ENCODE measurements around the gene RALGPS2. TPM values are rescaled to one million over a fixed set of nuclear protein-coding genes. Genes with fewer than 3 reads are reported as not detected.

The RALGPS2 gene
- total and polyA plus RNA-seq, 9 donors, result 23.1 to 40.1 (median 35.2) TPM

- H3K9me3 ChIP-seq (replicated peaks; ENCODE audit: control insufficient read depth, low read depth, low read length), result peaks cover 11% of the 10 kb centered on the region
- no peak for DNase-seq
- no peak overlapping the region for H3K27ac ChIP-seq (ENCODE audit: low read length)
- no CpG with 5 or more reads among the region's 8 CpGs for WGBS (ENCODE audit: insufficient coverage)
- no peaks in the 10 kb centered on the region for H3K36me3 ChIP-seq (ENCODE audit: control insufficient read depth, insufficient read depth, low read length)
- no peaks in the 10 kb centered on the region for H3K27me3 ChIP-seq (ENCODE audit: control insufficient read depth, insufficient read depth, low read length)
- H3K4me3 ChIP-seq (ENCODE audit: low read length), result no peak overlapping the region
- peaks cover 15% of the 10 kb centered on the region for H3K4me1 ChIP-seq (ENCODE audit: control insufficient read depth, insufficient read depth, low read length)
Measured at GRCh38 chr1:178964469-178965330, 239.7 kb downstream of the RALGPS2 start.

- H3K9me3 ChIP-seq (replicated peaks; ENCODE audit: control insufficient read depth, low read depth, low read length), result peaks cover 11% of the 10 kb centered on the region
- no peak for DNase-seq
- no peaks in the 10 kb centered on the region for H3K36me3 ChIP-seq (ENCODE audit: control insufficient read depth, insufficient read depth, low read length)
- no peaks in the 10 kb centered on the region for H3K27me3 ChIP-seq (ENCODE audit: control insufficient read depth, insufficient read depth, low read length)
- no peak overlapping the region for H3K4me3 ChIP-seq (ENCODE audit: low read length)
- H3K4me1 ChIP-seq (ENCODE audit: control insufficient read depth, insufficient read depth, low read length), result peaks cover 8% of the 10 kb centered on the region
- H3K27ac ChIP-seq (ENCODE audit: low read length), result no peak overlapping the region
Measured at GRCh38 chr1:178966312-178966711, 241.3 kb downstream of the RALGPS2 start.

- H3K4me1 ChIP-seq (ENCODE audit: control insufficient read depth, insufficient read depth, low read length), result peaks cover 18% of the 10 kb centered on the region
- 91% methylated on average over 6 of the region's 9 CpGs for WGBS (ENCODE audit: insufficient coverage)
- H3K36me3 ChIP-seq (ENCODE audit: control insufficient read depth, insufficient read depth, low read length), result no peaks in the 10 kb centered on the region
Measured at GRCh38 chr1:178969226-178969987, 244.4 kb downstream of the RALGPS2 start.

GRCh38 chr1:178970184-178970583, 245.1 kb downstream of the RALGPS2 start:
- Histone ChIP-seq H3K27ac (ENCODE audit: low read length) (no peak overlapping the region), H3K4me3 (ENCODE audit: low read length) (no peak overlapping the region), H3K9me3 (replicated peaks; ENCODE audit: control insufficient read depth, low read depth, low read length) (peaks cover 5% of the 10 kb centered on the region), H3K4me1 (ENCODE audit: control insufficient read depth, insufficient read depth, low read length) (peaks cover 18% of the 10 kb centered on the region), H3K36me3 (ENCODE audit: control insufficient read depth, insufficient read depth, low read length) (no peaks in the 10 kb centered on the region), H3K27me3 (ENCODE audit: control insufficient read depth, insufficient read depth, low read length) (no peaks in the 10 kb centered on the region)
- no peak for DNase-seq
- WGBS (ENCODE audit: insufficient coverage), result 76% methylated on average over 5 of the region's 5 CpGs

More at GRCh38 chr1:178969226-178969987, 244.4 kb downstream of the RALGPS2 start:
- DNase-seq, result no peak
- Histone ChIP-seq H3K27ac (ENCODE audit: low read length) (no peak overlapping the region), H3K27me3 (ENCODE audit: control insufficient read depth, insufficient read depth, low read length) (no peaks in the 10 kb centered on the region), H3K4me3 (ENCODE audit: low read length) (no peak overlapping the region), H3K9me3 (replicated peaks; ENCODE audit: control insufficient read depth, low read depth, low read length) (peaks cover 10% of the 10 kb centered on the region)

Other genes with a start within 250 kb of the RALGPS2 start
- gene CLEC20A, start 228.3 kb upstream of the RALGPS2 start, total RNA-seq, result 0.04 TPM
- under 1 TPM in 1 of 8 donors, not detected in 7; 0.16 TPM for gene CLEC20A, start 228.3 kb upstream of the RALGPS2 start, polyA plus RNA-seq (ENCODE audit: insufficient read depth in 1 of 8, insufficient read length in 8 of 8, low replicate concordance in 1 of 8)
- not detected for gene TEX35, start 212.1 kb upstream of the RALGPS2 start, total RNA-seq
- under 1 TPM in 2 of 8 donors, not detected in 6; 0.13 to 0.18 TPM for gene TEX35, start 212.1 kb upstream of the RALGPS2 start, polyA plus RNA-seq (ENCODE audit: insufficient read depth in 1 of 8, insufficient read length in 8 of 8, low replicate concordance in 1 of 8)
- gene ANGPTL1, start 145.8 kb downstream of the RALGPS2 start, total RNA-seq, result 98.2 TPM
- 10 to 100 TPM; 46.5 to 88.7 (median 62.0) TPM for gene ANGPTL1, start 145.8 kb downstream of the RALGPS2 start, polyA plus RNA-seq (ENCODE audit: insufficient read depth in 1 of 8, insufficient read length in 8 of 8, low replicate concordance in 1 of 8)

Data from muscle of leg (tissue), 11 donors.